Measurements from ENCODE around the gene PLA2G4F. TPM values are rescaled to one million over a fixed set of nuclear protein-coding genes. Genes with fewer than 3 reads are reported as not detected.

PLA2G4F gene
- polyA plus RNA-seq, 1 of the 3 experiments (the other 2 are of a cell fraction), result not detected

DNA sequence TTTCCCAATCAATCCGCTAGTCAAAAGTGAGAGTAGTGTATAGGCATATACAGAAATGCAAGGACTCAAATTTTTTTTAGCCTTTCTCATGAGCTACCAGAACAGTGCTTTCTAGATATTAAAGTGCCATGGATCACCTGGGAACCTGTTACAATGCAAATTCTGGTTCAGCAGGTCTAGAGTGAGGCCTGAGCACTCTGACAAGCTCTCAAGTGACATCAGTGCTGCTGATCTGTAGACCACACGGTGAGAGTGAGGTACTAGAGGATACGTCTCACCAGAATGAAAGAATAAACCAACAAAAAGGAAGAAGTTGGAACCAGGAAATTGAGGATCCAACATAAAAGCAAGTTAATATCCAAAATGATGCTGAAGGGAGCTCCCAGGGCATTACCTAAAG lies 46.1 kb downstream of the PLA2G4F start:
- ChIA-PET POLR2A (no interaction called here), CTCF (interaction anchor here (1.1 to 3.6 kb wide), 4 partner anchors 17 to 1115 kb away, joined by 3 to 12 read pairs (median 6); no protein-coding TSS in a partner anchor)
- Histone ChIP-seq H3K36me3 (replicated peaks in 1 of 2; ENCODE audit: control insufficient read depth in 1 of 2, insufficient read depth in 2 of 2, low read length in 1 of 2) (no peaks in the 10 kb centered on the region), H3K4me3 (ENCODE audit: low read depth in 2 of 2, low read length in 1 of 2) (no peak overlapping the region), H3K4me1 (ENCODE audit: control insufficient read depth in 1 of 2, insufficient read depth in 2 of 2, low read depth in 1 of 2, low read length in 1 of 2) (peaks cover 0 to 4% of the 10 kb centered on the region in 2 experiments; a peak in 1 of 4 replicates), H3K9ac (no peak overlapping the region), H3K27ac (ENCODE audit: low read depth in 2 of 2, low read length in 1 of 2) (no peak overlapping the region), H3K9me3 (no peaks in the 10 kb centered on the region), H2AFZ (ENCODE audit: low read depth) (no peak overlapping the region), H3K4me2 (no peak overlapping the region), H3K9me2 (no peaks in the 10 kb centered on the region), H3K79me2 (ENCODE audit: insufficient read depth) (no peaks in the 10 kb centered on the region), H3K27me3 (ENCODE audit: insufficient read depth) (no peaks in the 10 kb centered on the region; the same call in 1 of the 2 replicates), H4K20me1 (ENCODE audit: insufficient read depth) (no peaks in the 10 kb centered on the region), H3F3A (replicated peaks; ENCODE audit: insufficient read depth) (no peaks in the 10 kb centered on the region)
- DNase-seq, result no peak
- 61% methylated on average over 3 of the region's 3 CpGs for WGBS (ENCODE audit: low lambda C conversion rate)
- no peak for TF ChIP-seq FOSL2 (IDR thresholded peaks at IDR 0.05; ENCODE audit: borderline replicate concordance, low read depth)
- TF ChIP-seq, protein P1, sequence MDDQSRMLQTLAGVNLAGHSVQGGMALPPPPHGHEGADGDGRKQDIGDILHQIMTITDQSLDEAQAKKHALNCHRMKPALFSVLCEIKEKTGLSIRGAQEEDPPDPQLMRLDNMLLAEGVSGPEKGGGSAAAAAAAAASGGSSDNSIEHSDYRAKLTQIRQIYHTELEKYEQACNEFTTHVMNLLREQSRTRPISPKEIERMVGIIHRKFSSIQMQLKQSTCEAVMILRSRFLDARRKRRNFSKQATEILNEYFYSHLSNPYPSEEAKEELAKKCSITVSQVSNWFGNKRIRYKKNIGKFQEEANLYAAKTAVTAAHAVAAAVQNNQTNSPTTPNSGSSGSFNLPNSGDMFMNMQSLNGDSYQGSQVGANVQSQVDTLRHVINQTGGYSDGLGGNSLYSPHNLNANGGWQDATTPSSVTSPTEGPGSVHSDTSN (IDR thresholded peaks at IDR 0.05), result no peak
- TF ChIP-seq, protein P2, sequence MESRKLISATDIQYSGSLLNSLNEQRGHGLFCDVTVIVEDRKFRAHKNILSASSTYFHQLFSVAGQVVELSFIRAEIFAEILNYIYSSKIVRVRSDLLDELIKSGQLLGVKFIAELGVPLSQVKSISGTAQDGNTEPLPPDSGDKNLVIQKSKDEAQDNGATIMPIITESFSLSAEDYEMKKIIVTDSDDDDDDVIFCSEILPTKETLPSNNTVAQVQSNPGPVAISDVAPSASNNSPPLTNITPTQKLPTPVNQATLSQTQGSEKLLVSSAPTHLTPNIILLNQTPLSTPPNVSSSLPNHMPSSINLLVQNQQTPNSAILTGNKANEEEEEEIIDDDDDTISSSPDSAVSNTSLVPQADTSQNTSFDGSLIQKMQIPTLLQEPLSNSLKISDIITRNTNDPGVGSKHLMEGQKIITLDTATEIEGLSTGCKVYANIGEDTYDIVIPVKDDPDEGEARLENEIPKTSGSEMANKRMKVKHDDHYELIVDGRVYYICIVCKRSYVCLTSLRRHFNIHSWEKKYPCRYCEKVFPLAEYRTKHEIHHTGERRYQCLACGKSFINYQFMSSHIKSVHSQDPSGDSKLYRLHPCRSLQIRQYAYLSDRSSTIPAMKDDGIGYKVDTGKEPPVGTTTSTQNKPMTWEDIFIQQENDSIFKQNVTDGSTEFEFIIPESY (IDR thresholded peaks at IDR 0.05; ENCODE audit: borderline replicate concordance, low read depth), result no peak
- no peak for TF ChIP-seq GATA2 (CRISPR knock-in tag; IDR thresholded peaks at IDR 0.05)

DNA sequence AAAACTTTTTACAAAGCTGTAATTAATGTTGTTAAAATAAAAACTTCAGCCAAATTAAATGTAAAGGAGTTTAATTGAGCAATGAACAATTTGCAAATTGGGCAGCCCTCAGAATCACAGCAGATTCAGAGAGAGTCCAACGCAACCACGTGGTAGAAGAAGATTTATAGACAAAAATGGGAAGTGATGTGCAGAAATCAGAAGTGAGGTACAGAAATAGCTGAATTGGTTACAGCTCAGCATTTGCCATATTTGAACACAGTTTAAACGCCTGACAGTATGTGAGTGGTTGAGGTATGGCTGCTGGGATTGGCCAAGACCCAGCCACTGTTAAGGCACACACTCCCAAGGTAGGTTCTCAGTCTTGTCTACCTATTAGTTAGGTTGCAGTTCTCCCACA lies 47.6 kb downstream of the PLA2G4F start:
- ChIA-PET POLR2A (no interaction called here), CTCF (interaction anchor here (0.9 to 3.0 kb wide), 2 partner anchors 25 to 51 kb away, joined by 3 to 16 read pairs; no protein-coding TSS in a partner anchor)
- Histone ChIP-seq H3K27ac (ENCODE audit: low read depth in 2 of 2, low read length in 1 of 2) (no peak overlapping the region), H4K20me1 (ENCODE audit: insufficient read depth) (no peaks in the 10 kb centered on the region), H3K27me3 (ENCODE audit: insufficient read depth) (no peaks in the 10 kb centered on the region; the same call in 1 of the 2 replicates), H3F3A (replicated peaks; ENCODE audit: insufficient read depth) (no peaks in the 10 kb centered on the region), H3K9me3 (no peaks in the 10 kb centered on the region), H3K79me2 (ENCODE audit: insufficient read depth) (no peaks in the 10 kb centered on the region), H3K36me3 (replicated peaks in 1 of 2; ENCODE audit: control insufficient read depth in 1 of 2, insufficient read depth in 2 of 2, low read length in 1 of 2) (no peaks in the 10 kb centered on the region), H3K4me1 (ENCODE audit: control insufficient read depth in 1 of 2, insufficient read depth in 2 of 2, low read depth in 1 of 2, low read length in 1 of 2) (peaks cover 0 to 4% of the 10 kb centered on the region in 2 experiments; a peak in 1 of 4 replicates), H3K4me2 (no peak overlapping the region), H2AFZ (ENCODE audit: low read depth) (no peak overlapping the region), H3K9me2 (no peaks in the 10 kb centered on the region), H3K4me3 (ENCODE audit: low read depth in 2 of 2, low read length in 1 of 2) (no peak overlapping the region), H3K9ac (no peak overlapping the region)
- 49% methylated on average over 3 of the region's 3 CpGs for WGBS (ENCODE audit: low lambda C conversion rate)
- no peak for DNase-seq
- no peak for TF ChIP-seq FOSL2 (IDR thresholded peaks at IDR 0.05; ENCODE audit: borderline replicate concordance, low read depth)
- TF ChIP-seq TAF1 (IDR thresholded peaks at IDR 0.05; ENCODE audit: borderline replicate concordance, low read depth, low read length), result no peak
- no peak for TF ChIP-seq SIN3A (IDR thresholded peaks at IDR 0.05; ENCODE audit: borderline replicate concordance, low read depth, low read length)
- TF ChIP-seq NFIC (IDR thresholded peaks at IDR 0.05; ENCODE audit: borderline replicate concordance), result no peak
- TF ChIP-seq, protein P1 (IDR thresholded peaks at IDR 0.05), result no peak
- TF ChIP-seq, protein P3, sequence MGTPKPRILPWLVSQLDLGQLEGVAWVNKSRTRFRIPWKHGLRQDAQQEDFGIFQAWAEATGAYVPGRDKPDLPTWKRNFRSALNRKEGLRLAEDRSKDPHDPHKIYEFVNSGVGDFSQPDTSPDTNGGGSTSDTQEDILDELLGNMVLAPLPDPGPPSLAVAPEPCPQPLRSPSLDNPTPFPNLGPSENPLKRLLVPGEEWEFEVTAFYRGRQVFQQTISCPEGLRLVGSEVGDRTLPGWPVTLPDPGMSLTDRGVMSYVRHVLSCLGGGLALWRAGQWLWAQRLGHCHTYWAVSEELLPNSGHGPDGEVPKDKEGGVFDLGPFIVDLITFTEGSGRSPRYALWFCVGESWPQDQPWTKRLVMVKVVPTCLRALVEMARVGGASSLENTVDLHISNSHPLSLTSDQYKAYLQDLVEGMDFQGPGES (IDR thresholded peaks at IDR 0.05; ENCODE audit: low read depth, low read length), result no peak
- no peak for TF ChIP-seq JUND (IDR thresholded peaks at IDR 0.05)
- TF ChIP-seq RFX5 (IDR thresholded peaks at IDR 0.05; ENCODE audit: low read length), result no peak
- TF ChIP-seq RCOR1 (IDR thresholded peaks at IDR 0.05; ENCODE audit: low read length), result no peak
- TF ChIP-seq EZH2phosphoT487 (IDR thresholded peaks at IDR 0.05; ENCODE audit: borderline replicate concordance, low read depth), result no peak
- TF ChIP-seq, protein P2 (IDR thresholded peaks at IDR 0.05; ENCODE audit: borderline replicate concordance, low read depth), result no peak
- TF ChIP-seq, protein P4, sequence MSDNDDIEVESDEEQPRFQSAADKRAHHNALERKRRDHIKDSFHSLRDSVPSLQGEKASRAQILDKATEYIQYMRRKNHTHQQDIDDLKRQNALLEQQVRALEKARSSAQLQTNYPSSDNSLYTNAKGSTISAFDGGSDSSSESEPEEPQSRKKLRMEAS (IDR thresholded peaks at IDR 0.05; ENCODE audit: low read depth), result no peak
- no peak for TF ChIP-seq MXI1 (IDR thresholded peaks at IDR 0.05; ENCODE audit: low read depth, low read length)
- TF ChIP-seq CHD2 (IDR thresholded peaks at IDR 0.05; ENCODE audit: low read length, partially characterized antibody), result no peak
